ENCODE results near the gene CDH13.

The CDH13 gene

DNA sequence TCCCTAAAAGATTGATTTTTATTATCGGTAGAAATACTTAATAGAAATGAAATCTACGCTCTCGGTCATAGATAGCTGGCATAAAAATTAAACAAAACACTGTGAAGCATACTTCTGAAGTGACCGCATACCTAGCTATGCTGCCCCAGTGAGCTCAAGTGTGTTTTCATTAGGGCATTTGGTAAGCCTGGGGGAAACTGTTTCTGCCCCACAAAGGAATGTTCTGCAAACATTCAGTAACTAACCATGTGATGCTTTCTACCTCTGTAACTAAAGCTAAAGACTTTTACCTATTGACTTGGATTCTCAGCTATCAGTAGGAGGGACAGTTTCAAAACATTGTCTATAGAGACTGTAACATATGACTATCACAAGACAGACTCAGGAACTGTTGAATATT lies 1087.5 kb downstream of the CDH13 start:
- no peak for DNase-seq

DNA sequence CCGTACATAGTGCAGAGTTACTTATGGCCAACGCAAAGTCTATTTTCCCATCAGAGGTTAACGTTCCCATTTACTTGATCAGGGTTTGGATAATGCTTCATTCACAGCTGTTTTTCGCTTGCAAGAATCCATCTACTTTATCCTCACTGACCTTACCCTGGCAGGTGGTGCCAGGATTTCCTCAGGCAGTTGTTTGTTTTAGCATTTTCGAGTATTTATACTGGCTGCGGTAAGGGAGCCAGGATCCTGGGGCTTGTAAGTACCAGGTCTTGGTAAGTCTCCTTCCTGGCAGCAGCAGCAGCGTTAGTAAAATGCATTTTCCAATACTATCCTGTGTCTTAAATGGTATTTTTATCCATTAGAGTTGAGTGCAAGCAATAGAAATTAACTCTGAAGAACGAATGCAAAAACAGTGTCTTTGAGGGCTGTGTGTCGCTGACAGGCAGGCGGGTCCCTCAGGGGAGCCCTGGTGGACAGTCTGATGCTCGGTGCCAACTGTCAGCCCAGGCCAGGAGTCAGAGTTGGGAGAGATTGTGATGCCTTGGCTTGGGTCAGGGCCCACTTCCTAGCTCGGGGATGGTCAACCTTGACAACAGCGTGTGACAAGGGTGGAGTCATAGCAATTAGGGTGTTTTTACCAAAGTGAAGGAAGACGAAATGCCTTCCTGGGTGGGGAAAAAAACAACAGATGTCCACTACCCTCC lies 1088.6 kb downstream of the CDH13 start:
- DNase-seq: no peak

DNA sequence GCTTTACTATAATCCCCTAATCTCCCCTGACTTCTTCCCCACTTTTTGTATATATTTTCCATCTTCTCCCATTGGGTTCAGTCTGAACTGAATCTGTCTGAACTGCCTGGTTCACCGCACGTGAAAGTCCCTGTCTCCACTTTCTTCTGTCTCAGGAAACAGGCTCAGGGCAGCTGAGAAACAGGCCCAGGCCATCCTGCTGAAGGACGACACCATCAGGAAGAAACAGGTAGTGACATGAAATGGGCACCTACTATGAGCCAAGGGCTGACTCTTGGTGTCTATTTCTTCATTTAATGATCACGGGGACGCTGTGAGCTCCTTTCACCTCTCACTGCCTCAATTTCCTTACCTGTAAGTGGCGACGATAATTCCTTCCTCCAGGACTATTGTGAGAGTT lies 1090.5 kb downstream of the CDH13 start:
- DNase-seq: no peak

DNA sequence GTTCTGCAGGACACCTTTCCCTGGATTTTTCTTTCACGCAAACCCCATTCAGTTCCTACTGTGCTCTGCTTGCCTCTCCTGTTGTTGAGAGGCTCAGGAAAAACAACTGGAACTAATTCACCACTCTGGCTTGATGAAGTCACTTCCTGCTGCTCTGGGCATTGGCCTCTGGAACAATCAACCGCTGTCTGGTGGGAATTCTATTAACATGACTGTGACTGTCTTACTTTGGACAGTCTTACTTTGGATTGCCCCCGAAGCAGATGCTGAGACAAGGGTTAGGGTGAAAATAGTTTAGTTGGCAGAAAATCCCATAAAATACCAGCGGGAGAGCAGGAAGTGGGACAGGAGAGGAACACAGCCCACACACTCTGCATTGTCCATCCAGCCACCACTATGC lies 1091.0 kb downstream of the CDH13 start:
- DNase-seq: no peak

DNA sequence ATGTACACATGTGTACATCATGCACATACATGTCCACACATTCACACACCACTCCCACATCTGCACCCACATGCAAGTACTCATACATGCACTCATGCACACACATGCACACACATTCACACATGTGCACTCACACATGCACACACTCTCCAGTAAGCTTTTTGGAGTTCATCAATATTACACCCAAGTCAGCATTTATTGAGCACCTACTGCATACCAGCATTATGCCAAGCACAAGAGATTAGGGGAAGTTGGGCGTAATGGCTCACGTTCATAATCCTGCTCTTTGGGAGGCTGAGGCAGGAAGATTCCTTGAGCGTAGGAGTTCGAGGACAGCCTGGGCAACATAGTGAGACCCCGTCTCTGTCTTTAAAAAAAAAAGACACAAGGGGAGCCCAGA lies 1093.4 kb downstream of the CDH13 start:
- DNase-seq: no peak

DNA sequence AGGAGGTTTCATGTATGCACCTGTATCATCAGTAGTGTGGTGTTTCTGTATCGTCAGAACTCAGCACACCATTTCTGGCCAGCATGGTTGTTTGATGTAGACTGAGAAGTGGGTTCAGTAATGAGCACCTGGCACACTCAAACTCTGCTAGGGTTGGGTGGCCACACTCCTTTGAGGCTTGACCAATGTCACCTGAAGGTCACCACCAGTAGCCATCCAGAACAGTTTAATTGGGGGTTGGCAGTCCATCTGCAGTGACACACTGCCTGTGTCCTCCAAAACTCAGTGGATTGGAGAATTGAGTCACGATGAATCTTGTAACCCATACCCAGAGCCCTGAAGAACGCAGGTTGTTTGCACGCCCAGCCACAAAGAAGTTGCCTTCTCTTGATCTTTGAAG lies 1094.2 kb downstream of the CDH13 start:
- no peak for DNase-seq

DNA sequence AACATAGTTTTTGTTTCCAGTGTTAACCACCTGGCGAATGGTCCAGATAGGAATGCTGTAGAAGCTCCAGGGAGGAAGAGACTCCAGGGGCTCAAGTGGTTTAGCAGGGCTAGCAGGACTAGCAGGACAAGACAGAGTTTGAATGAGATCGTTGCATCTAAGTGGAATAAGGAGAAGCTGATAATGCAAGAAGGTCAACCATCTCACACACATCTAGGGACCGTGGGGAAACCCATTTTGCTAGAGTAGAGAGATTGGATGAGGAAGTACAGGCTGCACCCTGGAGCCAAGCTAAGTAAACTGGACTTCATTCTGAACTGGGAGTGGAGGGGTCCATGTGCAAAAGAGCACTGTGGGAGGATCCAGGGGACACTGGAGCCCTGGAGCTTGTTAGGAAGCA lies 1094.9 kb downstream of the CDH13 start:
- no peak for DNase-seq

DNA sequence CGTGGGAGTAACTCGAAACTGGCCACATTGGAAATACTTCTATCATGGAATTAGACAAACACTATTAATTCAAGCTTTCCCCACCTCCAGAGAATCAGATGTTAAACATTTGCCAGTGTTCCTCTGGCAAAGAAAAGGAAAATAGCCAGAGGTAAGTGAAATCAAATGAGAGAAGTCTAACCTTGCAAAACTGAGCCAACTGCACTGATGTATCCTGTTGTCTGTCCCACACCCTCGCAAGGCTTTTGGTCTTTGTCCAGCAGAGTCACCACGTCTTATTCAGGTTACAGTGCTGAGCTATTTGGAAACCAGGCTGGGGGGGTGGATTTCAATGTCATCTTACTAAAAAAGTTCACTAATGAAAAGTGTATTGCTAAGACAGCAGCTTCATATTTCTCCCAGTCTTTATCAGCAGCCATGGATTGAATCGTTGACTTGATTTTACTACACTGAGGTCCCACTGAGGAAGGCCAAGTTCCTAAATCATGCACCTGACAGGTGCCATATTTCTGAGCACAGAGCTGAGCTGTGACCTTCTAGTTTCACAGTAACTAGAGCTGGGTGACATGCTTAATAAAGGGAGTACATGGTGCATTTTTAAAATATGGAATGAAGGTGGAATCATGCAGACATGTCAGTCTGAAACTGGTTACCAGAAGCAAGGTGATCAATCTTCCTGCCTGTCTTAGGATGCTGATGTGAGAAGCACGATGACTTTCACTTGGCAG lies 1095.9 kb downstream of the CDH13 start:
- no peak for DNase-seq

DNA sequence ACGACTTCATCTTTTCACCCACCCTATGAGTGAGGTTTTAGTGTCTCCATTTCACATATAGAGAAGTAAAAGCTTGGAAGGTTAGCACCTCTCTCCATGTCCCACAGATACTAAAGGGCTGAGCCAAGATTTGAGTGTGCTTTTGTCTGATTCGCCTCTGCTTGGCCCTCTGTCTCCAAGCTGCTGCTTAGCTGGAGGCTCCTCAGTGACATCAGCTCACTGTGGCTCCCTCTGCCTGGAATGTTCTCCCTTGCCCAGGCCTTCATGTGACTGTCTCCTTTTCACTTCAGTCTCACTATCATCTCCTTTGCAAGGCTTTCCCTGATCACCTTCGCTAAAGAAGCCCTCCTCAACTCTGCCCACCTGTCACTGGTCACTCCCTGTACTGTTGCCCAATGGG lies 1096.5 kb downstream of the CDH13 start:
- DNase-seq: no peak

DNA sequence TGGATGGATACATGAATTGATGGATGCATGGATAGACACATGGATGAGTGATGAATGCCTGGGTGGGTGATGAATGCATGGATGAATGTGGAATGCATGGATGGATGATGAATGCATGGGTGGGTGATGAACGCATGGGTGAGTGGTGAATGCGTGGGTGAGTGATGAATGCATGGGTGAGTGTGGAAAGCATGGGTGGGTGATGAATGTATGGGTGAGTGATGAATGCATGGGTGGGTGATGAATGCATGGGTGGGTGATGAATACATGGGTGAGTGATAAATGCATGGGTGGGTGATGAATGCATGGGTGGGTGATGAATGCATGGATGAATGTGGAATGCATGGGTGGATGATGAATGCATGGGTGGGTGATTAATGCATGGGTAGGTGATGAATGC lies 1097.1 kb downstream of the CDH13 start:
- no peak for DNase-seq

DNA sequence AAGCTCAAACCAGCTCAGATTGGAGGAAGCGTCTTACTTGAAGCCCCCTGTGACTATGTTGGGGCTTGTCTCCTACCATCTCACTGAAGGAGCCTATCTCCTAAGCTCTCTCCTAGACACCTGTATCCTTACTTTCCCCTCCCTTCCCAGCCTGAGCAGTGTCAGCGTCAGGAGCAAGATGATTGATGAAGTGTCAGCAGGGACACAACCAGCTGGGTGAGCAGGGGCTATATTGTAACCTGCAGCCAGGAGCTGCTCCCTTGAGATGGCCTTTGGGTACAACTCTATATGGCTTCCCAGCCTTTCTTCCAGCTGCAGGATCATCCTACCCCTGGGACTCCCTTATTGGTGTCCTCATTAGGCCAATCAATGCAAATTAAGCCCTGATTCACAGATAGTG lies 1097.8 kb downstream of the CDH13 start:
- DNase-seq: no peak

DNA sequence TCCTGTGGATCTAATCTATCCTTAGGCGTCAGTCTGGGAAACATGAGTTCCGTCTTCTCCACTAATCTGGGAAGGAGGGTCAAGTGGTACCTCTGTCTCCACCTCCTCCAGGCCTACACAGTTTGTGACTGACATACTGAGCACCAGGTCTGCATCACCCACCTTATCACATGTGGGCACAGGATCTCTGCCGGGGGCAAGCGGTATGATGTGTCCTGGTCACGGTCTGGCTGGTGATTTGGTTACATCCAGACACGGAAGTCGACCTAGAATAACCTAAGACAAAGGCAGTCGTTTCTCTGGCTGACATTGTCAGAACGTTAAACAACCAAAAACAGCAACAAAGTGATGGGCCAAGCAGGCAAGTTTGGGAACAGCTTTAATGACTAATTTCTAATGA lies 1098.5 kb downstream of the CDH13 start:
- no peak for DNase-seq

DNA sequence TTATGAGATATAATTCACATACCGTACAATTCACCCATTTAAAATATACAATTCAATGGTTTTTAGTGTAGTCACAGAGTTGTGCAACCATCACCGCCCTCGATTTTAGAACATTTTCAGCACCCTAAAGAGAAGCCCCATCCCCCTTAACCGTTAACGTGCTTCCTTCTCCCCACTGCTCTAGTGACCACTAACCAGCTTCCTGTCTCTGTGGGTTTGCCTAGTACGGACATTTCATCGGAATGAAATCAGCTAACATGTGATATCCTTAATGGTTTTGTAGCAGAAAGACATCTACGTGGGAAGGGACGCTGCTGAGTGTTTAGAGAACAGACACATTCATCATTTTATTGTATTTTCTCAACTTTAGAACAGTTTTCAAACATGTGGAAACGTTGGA lies 1100.2 kb downstream of the CDH13 start:
- no peak for DNase-seq

DNA sequence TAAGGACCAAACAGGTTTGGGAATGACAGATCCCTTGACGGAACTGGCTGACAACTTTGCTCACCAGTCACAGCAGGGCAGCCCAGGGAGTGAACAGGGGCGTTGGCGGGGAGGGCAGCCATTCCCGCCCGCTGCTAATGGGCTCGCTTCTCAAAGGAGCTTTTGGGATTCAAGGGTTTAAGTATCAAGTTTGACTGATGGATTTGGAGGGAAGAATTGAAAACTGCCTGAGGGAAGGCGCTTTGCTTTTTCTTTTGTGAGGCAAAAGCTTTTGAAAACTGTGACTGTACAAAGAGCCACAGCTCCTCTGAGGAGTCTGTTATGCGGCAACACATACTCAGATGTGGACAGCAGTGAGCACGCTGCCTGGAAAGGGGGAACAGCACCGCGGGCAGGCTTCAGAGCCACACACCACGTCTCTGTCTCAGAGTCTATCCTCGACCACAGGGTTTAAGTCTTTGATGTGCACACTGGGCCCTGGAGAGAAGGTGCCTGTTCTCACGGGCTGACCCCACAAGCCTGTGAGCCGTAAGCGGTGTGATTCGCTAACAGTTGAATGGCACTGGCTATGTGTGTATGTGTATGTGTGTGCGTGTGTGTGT lies 1101.1 kb downstream of the CDH13 start:
- no peak for DNase-seq

DNA sequence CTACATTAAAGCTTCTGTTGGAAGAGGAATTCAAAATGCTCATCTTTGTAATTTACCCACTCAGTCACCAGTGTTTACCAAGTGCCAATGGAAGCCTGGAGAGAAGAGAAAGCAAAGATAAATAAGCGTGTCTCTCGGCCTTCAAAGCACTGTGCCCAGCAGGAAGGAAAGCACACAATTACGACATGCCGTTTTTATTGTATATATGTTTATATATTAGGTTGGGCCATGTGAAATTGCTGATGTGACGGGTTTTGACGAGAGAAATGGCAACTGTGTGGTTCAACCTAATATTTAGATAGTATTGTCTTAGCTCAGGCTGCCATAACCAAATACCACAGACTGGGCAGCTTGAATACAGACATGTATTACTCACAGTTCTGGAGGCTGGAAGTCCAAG lies 1101.7 kb downstream of the CDH13 start:
- DNase-seq: no peak

DNA sequence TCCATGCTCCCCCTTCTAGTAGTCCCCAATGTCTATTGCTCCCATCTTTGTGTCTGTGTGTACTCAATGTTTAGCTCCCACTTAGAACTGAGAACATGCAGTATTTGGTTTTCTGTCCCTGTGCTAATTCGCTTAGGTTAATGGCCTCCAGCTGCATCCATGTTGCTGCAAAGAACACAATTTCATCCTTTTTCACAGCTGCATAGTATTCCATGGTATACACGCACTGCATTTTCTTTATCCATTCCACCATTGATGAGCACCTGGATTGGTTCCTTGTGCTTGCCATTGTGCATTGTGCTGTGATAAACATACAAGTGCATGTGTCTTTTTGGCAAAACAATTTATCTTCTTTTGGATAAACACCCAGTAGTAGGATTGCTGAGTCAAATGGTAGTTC lies 1104.0 kb downstream of the CDH13 start:
- no peak for DNase-seq

DNA sequence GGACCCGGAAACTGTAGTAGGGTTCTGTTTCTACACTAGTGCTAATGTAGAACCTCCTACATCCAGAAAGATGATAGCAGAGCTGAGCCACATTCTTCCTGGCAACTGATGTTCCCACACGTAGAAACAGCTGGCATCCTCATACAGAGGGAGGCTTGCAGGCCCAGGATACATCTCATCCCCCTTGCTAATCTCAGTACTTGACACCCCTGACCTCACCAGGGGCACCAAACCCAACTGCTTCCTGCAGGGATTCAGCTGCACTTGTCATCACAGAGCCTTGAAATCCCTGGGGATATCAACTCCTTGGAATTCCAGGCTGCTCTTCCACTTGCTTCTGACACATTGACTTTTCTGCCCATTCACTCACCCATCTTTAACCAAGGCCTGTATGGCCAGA lies 1105.8 kb downstream of the CDH13 start:
- DNase-seq: no peak

DNA sequence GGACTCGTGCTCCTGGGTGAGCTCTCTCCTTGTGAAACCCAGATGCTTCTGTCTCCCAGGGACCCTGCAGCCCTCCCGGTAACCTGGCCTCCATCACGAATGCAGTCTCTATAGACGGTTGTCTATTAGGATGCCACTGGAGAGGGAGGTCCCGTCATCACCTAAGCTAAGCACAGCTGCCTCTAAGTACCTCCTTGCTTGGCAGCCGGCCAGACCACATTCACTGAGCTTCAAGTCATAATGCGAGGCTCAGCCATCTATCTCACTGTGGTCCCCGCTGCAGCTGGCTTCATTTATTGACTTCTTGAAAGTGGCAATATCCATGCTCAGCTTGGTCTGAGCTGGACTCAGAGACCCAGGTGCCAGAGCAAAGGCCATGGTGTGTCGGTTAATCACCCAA lies 1106.5 kb downstream of the CDH13 start:
- no peak for DNase-seq

DNA sequence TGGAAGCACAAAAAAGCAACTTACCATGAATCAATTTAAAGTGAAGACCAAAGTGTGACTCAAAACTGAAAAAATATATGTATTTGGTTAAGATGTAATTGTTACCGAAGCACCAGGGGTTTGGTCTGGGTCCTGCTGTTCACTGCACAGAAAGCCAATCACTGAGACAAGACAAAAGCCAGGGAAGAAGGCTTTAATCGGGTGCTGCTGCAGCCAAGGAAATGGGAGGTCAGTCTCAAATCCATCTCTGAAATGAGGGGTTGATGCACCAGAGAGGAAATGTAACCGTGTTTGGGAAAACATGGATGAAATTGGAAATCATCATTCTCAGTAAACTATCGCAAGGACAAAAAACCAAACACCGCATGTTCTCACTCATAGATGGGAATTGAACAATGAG lies 1107.4 kb downstream of the CDH13 start:
- no peak for DNase-seq

DNA sequence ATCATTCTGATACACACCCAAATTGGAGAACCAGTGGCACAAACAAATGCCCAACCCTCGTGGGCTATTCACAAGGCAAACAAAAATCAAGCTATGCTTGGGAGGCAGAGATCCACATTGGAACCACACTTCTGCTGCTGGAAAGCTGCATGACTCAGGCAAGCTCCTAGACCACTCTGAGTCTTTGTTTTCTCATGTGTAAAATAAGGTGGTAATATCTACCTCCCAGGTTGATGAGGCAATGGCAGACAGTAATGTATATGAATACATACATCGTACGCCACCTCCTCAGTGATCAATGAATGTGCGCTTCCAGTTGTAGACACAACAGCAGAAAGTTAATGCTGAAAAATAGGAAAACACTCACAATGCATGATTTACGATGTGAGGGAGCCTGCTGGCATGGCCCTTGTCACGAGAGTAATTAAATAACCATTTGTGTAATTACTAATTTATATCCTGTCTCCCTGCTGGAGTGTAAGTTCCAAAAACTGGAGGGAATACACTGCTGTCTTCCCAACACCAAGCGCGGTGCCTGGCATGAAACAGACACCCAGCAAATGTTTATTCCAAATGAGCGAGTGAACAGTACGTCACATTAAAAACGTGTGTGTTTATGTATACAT lies 1111.1 kb downstream of the CDH13 start:
- DNase-seq: no peak

DNA sequence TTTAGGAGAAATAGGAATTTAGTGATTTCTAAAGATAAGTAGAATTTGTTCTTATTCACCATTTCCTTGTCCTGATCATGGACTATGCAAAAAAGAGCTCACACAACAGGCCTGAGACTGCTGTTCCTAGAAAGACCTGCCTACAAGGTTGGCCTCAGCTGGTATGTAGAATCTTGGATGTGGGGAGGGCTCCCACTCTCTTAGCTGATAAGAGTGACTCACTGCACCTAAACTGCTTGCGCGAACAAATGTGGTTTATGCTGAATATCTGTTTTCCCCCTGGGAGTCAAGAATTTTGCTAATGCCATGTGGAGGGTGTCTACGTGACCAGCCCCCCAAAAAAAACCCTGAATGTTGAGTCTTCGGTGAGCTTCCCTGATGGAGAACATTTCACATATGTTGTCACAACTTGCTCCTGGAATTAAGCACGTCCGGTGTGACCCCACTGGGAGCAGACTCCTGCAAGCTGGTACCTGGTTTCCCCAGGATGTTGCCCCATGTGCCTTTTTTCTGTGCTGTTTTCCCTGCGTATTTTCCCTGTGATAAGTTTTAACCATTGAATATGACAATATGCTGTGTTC lies 1112.2 kb downstream of the CDH13 start:
- no peak for DNase-seq

DNA sequence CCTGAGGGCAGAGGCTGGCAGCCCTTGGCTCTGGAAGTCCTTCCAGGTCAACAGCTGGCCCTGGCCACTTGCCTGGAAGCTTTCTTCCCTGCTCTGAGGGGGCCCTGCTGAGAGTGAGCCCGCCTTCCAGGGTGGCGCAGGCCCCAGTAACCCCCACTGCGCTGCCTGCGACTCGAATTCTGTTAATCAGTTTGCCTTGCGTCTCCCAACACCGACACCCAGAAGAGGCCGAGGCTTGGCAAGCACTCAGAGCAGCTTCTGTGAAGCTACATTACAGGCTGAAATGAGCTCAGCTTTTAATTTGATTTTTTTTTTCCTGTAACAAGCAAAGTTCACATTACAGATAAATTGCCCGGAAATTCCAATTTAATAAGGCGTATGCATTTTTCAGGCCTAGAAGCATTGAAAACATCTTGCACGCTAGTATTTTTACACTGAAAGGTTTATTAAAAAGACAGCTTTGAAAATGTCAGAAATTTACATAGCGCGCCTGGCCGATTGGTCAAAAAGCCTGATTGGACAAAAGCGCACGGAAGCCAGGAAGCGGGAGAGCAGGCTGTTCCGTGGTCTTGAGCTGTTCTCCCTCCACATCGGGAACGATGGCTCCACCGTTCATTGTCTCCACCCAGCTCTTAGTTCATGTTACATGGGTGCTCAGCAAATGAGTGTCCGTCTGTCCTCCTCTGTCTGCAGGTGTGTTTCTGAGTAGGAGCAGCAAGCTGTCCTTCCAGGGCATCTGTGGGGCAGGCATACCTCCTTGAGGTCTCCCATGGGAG lies 1115.5 kb downstream of the CDH13 start:
- DNase-seq: no peak

DNA sequence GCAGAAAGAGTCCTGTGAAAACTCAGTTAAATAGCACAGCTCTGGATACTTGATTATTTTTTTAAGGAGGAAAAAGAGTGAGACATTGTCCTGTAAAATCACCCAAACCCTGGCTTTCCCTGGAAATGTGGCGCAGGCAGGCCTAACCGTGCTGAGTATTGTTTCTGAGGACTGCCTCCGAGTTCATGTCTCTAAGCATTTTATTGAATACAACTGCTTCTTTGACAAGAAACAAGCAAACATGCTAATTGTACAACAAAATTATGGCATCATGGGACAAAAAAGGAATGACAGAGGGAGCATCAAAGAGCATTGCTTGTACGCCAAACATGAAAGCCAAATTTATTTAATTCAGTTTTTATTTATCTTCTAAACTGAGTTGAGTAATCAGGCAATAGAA lies 1116.5 kb downstream of the CDH13 start:
- no peak for DNase-seq

All from central memory CD4-positive, alpha-beta T cell (primary cell).